SIG-M5 treated with dmso at 0.1 percent for 504 hours (cell line): Measurements from ENCODE around the gene NAA40.
"Not testable (repeated sequence)": the region's sequence is repeated elsewhere in the genome, so short reads cannot be mapped to it uniquely, and the experiment has no call there.

Experiments used
- DNase-seq: peaks from one replicate; lab custom pipeline; 2025; ENCODE audit not compliant: unreplicated experiment; lab: John Stamatoyannopoulos, UW

The NAA40 gene

DNA sequence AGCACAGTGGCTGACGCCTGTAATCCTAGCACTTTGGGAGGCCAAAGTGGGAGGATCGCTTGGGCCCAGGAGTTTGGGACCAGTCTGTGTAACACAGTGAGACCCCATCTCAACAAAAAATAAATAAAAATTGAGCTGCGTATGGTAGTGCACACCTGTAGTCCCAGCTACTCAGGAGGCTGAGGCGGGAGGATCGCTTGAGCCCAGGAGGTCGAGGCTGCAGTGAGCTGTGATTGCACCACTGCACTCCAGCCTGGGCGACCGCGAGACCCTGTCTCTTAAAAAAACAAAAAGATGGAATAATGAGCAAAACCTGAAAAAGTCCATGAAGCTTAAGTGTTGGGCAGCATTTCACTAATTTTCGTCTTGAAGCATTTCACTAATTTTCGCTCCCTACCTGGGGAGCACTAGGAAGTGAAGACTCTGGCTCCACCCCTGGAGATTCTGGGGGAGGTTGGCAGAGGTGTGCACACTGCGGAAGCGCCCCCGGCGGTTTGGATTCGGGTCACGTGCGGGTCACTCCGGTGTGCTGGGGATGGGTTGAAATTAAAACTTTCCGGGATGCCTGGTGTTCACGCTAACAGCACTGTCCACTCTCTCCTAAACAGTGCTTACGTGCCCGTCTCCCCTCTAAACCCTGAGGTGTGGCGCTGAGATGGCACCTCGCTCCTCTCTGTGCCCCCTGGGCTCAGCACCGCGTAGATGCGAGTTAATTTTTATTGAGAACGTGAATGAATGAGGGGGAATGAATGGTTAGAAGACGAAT lies 906 bp upstream of the NAA40 start:
- no peak for DNase-seq

- peak; percentile 11 for DNase-seq
Observed at GRCh38 chr11:63939397-63939891, 642 bp downstream of the NAA40 start.

- DNase-seq, result peak; percentile 78
Observed at GRCh38 chr11:63940786-63941185, 2.0 kb downstream of the NAA40 start.

DNA sequence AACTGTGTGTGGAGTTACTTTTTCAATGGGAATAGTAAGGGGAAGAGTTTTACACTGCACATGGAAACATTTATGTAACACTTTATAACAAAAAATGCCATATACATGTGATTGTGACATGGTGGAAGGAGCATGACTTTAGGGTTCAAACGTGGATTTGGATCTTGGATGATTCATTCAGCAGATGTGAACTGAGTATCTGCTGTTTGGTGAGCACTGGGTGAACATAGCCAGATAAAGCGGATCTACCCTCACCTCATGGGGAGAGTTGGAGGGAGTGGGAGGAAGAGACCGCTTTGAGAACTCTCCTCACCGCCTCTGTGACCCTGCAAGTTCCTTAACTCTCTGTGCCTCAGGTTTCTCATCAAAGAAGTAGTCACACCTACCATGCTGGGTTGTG lies 3.1 kb downstream of the NAA40 start:
- no peak for DNase-seq

GRCh38 chr11:63942803-63943202 lies 4.0 kb downstream of the NAA40 start:
- no peak for DNase-seq

- DNase-seq, result no peak
Observed at GRCh38 chr11:63944987-63945386, 6.2 kb downstream of the NAA40 start.

GRCh38 chr11:63945477-63946163 lies 6.8 kb downstream of the NAA40 start:
- peak; percentile 61 for DNase-seq

- DNase-seq, result no peak
Observed at GRCh38 chr11:63951779-63952536, 13.2 kb downstream of the NAA40 start.

GRCh38 chr11:63952570-63952969 lies 13.8 kb downstream of the NAA40 start:
- no peak for DNase-seq

DNA sequence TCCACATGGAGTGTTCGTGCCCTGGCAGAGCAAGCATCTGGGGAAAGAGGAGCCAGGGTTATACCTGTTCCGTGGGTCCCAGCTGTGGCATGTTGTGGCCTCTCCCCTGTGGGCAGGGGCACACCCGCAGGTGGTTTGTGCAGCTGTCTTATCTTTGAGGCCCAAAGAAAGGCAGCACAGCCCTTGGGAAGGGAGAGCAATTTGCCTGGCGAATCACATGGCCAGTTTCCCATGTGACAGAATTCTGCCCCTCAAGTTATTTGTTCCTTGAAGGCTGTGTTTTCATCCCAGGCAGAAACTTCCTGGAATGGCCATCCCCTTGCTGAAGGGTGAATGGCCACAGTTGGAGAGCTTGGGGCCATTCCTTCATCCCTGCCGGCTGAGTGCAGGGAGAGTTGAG lies 19.2 kb downstream of the NAA40 start:
- no peak for DNase-seq

DNA sequence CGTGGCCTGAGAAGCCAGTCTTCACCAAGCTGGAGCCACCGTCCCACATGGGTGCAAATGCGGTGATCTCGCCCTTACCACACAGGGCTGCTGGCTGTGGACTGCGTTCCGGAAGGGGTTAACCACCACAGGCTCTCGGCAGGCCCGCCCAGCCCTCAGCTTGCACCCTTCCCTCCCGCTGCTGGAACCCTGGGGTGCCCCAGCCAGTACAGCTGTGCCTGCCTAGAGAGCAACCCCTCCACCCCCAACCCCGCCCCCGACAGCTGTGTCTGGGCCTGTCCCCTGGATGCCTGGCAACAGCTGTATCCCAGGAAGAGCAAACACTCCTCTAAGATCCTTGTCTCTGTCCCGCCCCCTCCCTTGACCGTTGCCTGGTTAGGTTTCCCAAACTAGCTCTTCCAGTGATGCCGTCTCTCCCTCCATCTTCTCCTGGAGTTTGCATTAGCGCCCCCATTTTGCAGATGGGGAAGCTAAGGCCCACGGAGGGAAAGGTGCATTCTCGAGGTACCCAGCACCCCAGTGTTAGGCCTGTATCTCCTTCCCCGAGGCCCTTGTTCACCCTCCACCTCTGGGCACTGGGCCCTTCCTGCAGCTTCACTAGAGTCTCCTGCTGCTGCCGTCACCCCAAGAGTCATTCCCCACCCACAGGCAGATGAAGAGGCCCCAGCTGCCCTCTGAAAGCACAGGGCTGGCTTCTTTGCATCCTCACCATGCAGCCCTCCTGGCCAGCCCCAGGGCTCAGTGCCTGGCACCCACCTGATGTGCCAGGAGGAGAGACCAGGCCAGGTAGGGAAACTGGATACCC lies 23.0 kb downstream of the NAA40 start:
- peak; percentile 40 for DNase-seq

GRCh38 chr11:63963895-63964294 lies 25.1 kb downstream of the NAA40 start:
- DNase-seq, result not testable (repeated sequence)

- no peak for DNase-seq
Observed at GRCh38 chr11:63966444-63966843, 27.6 kb downstream of the NAA40 start.

- no peak for DNase-seq
Observed at GRCh38 chr11:63969461-63969860, 30.7 kb downstream of the NAA40 start.

- no peak for DNase-seq
Observed at GRCh38 chr11:63970902-63971301, 32.1 kb downstream of the NAA40 start.

- DNase-seq, result not testable (repeated sequence)
Observed at GRCh38 chr11:63973912-63974258, 35.1 kb downstream of the NAA40 start.

DNA sequence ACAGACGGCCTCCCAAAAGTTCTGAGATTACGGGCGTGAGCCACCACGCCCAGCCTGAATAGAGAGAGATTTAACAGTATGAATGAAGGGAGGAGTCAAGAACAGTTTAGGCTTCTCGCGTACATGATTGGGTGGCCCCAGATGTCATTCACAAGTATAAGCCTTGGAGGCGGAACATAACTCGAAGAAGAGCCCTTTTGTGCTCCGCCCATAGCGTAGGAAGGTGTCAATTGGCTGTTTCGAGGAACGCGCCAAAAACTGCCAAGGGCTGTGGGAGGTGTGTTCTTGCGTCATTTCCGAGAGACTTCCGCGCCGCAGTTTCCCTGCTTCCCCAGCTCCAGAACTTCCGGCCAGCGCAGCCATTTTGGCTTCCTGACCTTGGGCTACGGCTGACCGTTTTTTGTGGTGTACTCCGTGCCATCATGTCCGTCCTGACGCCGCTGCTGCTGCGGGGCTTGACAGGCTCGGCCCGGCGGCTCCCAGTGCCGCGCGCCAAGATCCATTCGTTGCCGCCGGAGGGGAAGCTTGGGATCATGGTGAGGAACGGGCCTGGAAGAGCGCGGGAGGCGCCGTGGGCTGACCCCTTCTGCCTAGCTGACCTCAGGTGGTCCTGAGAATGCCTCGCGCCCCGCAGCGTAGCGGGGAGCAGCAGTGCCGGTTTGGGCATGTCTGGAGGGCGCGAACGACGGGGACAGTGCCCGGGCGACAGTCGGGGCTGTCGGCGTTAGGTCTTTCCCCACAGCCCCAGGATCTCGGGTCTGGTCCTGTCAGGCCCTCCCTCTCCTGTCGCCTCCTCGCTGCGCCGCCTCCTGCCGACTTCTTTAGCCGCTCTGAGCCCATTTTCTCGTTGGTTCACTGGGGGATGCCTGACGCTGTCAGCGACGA lies 35.7 kb downstream of the NAA40 start, which contains the start of gene COX8A:
Gene COX8A, plus strand, starts transcription at position 362 of the 885 bp plus-strand sequence. Its CDS starts 61 bp downstream, at position 423.
- DNase-seq, result peak; percentile 100

DNA sequence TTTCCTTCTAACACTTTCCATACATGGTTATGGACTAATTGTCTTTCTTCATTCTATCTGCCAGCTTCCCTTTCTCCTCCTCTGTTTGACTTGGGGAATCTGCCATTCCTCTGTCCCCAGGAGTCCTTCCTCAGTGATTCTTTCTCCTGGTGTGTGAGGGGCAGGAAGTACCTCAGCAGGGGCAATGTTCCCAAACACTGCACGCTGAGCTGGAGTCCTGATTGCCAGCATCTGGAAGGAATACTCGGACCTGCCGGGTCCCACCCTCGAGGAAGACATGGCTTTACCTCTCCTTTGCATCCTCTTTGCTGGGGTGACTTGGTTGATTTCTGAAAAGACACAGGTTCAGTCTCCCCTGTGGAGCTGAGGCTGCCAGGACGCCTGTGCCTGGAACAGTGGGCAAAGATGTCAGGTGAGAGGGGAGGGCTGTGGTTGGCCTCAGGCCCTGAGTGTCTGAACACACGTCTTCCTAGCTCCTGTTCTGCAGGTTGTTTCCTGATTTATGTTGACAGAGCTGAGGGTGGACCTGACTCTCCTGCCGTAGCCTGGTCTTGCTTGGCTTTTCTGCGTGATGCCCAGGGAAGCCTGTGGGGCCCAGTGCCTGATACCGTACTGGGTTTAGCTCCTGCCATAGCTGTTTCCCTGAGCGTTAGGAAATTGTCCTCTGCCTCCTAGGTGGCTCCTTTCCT lies 39.9 kb downstream of the NAA40 start:
- DNase-seq, result no peak

- DNase-seq, result no peak
Observed at GRCh38 chr11:63979426-63979825, 40.6 kb downstream of the NAA40 start.
